Measurements from ENCODE around the gene SPAG9.
A peak's percentile ranks its signal among the peaks of the same experiment; 100 is the strongest.

SPAG9 gene

DNA sequence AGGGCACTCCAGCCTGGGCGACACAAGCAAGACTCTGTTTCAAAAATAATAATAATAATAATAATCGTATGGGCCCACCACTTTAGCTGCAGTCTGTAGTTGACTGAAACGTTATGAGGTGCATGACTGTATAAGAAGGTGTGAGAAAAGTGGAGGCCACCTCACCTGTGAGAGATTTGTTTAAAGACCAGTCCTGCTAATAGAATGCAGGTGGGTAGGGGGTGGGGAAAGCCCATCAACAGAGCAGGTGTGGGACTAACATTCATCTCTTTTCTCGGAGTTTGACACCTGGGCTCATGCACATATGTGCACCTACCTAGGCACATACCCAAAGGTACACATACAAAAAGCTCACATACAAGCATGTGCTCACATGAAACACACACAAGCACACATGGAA, 186.5 kb downstream of the SPAG9 start:
- no peak for DNase-seq

DNA sequence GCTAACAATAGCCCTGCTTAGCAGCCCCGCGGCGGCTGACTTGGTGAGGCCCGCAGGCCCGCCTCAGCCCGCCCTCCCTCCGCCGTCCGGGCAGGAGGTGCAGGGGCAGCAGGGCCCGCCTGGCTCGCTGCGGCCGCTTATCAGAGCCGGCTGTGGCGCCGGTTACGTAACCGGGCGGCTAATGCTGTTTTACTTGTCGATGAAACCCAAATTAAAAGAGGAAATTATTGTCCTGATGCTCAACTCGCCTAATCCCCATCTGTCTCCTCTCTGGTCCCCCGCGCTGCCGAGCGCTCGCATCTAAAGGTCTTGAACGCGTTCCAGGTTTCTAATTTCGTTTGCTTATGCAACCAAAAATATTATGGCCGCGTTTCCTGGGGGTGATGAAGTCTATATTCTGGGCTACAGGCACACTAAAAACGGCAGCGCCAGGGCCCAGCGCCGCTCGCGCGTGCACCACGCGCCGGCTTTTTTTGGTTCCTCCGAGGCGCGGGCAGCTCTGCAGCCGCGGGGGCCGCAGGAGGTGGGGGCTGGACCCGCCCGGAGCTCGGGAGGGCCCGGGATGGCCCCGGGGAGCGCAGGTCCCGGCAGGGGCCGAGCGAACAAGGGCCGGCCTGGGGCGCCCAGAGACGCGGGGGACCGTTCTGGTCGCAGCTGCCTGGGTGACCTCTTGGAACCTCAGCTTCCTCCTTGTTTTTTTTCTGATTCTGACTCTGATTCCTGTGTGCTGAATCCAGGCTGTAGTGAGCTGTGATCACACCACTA, 189.3 kb downstream of the SPAG9 start:
- DNase-seq, result peak; percentile 81

DNA sequence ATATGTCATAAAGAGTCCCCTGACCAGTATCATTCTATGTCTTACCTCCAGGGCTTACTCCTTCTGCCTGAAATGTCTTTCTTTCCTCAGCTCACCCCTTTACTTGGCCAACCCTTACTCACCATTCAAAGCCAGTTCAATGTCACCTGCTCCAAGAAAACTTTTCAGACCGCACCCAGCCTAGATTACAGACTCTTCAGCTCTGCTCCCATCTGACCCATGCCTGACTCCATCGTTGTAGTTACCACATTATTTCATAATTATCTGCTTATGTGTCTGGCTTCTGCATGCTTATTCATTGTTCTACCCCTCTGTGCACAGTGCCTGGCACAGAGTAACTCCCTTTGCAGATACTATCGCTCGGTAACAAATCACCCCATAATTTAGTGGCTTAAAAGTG, 192.0 kb downstream of the SPAG9 start:
- no peak for DNase-seq

DNA sequence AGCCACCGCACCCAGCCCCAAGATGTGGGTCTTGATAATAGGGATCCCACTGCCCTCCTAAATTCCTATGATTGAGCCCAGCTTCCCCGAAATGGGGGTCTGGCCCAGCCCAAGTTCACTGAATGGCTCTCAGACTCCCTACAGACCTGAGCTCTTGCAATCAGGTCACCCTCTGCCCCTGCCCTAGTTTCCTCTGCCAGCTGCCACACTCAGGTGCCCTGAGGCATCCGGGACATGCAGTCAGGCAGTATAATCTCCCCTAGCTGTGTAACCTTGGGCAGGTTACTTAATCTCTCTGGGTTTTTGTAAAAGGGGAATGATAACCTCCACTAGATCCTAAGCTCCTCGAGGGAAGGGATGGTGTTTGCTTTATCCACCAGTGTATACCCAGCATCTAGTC, 193.4 kb downstream of the SPAG9 start:
- DNase-seq, result no peak

DNA sequence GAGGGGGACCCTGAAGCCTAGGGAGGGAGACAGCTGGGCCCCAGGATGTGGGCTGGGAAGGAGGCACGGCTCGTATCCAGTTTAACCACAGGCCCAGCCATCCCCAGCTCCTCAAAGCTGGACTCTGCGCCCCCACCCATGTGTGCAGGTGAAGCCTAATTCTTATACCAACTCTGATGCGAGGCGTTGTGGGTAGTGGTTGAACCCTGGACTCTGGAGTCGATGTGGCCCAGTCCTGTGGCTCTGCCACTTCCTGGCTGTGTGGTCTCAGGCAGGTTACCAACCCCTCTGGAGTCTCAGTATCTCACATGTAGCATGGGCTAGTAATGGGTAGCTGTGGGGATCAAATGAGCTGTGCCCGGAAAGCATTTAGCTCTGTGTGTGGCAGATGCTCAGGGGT, 194.1 kb downstream of the SPAG9 start:
- DNase-seq, result no peak

DNA sequence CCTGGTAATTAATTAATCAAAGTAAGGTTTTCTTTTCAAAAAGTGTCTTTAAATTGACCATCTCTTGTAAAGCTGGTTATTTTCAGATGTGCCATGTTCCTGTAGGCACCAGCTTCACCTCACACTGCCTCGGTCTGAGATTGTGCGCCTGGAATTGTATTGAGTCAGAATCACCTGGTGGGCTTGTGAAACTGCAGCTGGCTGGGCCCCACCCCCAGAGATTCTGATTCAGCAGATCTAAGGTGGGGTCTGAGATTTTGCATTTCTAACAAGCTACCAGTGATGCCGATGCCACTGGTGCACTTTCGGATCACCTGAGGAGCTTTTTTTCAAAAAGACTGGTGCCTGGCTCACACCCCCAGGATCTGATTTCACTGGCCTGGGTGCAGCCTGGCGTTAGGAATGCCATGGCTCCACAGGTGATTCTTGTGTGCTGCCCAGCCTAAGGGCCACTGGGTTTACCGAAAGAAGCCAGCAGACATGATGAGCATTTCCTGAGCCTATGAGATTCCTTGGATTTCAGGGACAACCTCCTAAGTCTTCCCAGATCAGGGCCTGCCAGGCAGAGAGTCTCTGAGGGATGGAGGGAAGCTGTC, 195.3 kb downstream of the SPAG9 start:
- DNase-seq, result no peak

DNA sequence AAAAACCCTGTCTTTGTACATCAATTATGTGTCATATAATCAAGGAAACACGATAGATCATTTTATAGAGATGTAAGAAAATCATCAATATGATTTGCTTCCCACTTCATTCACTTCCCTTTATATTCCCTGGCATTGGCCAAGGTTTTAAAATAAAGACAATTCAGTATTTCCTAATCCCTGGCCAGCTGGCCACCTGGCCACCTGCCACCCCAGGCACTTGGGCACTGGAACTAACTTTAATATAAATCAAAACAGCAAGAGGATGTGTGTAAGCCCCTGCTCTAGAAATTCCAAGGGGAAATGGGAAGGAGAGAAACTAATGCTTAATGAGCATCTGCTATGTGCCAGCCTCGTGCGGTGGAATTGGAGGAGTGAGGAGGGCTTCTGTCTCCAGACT, 195.9 kb downstream of the SPAG9 start:
- DNase-seq, result no peak

DNA sequence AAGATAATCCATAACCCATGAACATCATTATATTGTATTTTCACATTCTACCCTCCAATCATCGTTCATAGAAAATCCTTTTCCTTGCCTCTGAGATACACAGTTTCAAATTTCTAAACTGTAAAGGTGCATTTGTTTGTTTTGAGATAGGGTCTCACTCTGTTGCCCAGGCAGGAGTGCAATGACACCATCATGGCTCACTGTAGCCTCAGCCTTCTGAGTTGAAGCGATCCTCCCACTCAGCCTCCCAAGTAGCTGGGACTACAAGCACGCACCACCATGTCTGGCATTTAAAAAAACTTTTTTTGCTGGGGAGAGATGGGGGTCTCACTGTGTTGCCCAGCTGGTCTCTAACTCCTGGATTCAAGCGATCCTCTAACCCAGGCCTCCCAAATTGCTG, 196.4 kb downstream of the SPAG9 start:
- DNase-seq, result no peak

DNA sequence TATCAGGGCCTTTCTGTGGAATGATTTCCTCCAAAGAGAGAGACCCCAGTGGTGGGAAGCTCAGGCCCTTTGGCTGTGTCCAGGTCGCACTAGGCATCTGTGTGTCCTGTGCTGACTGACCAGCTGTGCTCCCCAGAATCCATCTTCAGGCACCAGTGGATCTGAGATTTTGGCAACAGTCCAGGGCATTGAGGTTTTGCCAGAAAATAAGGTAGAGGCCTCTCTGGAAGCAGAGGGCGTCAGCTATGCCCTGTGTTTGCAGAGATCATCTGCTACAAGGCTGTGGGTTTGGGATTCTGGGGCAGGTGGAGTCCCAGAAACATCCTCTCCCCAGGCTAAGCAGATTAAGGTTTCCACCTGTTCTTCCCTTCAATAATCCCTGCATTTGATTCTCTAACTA, 197.1 kb downstream of the SPAG9 start:
- no peak for DNase-seq

DNA sequence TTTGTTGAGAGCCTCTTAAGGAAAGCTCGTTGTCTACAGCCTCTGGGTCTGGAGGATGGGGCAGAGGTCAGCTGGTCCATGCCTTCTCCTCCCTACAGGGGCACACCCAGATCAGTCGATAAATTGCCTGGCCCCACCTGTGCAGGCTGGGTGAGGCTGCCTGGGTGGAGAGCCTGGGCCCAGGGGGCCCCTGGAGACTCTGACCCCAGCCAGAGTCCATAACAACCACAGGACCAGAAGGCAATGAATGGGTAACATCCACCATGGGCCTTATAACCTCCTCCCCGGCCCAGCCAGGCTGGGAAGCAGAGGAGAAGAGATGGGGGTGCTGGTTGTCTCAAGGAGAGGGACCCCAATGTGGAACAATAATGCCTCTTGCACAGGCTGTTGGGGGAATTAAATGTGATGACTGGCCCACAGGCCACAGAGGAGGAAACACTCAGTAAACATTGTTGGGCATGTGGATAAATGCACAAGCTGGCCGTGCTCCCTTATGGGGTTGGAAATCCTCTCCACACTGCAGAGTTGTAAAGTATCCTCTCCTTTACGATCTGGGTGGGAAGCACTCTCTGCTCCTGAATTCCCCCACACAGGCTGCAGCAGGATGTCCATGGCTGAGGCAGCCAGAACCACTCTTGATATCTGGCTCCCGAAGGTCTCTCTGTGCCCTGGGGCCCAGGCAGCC, 197.8 kb downstream of the SPAG9 start:
- DNase-seq, result no peak

DNA sequence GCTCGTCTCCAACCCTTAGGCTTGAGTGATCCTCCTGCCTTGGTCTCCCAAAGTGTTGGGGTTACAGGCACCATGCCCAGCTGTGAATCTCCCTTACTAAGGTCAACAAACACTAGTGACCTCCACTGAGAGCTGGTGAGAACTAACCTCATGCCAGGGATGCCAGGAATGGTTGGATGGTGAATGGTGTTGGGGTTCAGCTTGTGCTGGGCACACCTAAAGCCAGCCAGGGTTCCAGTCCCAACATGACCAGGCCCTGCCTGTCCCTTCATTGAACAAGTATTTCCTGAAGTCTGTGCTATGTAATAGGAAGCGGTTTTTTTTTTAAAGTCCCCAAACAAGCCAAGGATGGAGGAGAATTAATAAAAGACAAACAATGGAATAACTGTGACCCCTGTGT, 198.6 kb downstream of the SPAG9 start:
- DNase-seq, result no peak

DNA sequence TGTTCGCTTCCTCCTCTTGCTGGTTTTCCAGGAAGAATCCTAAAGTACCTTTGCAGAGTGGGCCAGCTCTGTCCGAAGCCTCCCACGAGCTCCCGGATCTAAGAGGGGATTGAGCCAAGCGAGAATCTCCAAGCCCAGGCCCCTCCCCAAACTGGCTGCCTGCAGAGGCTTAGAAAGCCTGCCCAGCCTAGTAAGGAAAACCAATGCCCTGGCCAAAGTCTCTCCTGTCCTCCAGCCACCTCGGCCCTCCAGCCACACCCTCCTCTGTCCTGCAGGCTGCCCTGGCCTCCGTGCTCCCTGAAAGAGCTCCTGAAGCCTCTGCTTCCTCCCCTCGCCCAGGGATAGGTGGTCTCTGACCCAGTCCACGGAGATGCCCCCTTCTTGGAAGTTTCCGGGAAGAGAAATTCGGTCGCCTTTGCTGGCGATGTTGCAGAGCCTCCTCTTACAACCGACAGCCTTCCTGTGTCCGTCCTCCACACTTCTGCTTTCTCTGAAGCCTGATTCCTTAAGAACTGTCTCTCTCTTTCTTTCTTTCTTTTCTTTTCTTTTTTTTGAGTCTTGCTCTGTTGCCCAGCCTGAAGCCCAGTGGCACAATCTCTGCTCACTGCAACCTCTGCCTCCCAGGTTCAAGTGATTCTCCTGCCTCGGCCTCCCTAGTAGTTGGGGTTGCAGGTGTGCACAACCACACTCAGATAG, 199.6 kb downstream of the SPAG9 start:
- DNase-seq, result no peak

DNA sequence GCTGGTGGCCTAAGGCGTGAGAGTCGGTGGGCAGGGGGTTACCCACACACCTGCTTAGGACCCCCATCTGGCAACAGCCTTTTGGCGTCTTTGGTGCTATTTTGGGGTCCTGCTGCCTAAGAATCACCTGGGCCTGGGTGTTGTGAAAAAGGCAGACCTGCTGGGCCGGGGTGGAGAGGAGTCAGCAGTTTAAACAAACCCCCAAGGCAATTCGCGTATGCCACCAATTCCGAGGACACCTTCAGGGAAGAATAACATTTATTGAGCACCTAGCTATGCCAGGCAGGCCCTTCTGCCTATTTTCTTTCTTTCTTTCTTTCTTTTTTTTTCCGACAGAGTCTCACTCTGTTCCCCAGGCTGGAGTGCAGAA, 200.6 kb downstream of the SPAG9 start:
- DNase-seq, result no peak

DNA sequence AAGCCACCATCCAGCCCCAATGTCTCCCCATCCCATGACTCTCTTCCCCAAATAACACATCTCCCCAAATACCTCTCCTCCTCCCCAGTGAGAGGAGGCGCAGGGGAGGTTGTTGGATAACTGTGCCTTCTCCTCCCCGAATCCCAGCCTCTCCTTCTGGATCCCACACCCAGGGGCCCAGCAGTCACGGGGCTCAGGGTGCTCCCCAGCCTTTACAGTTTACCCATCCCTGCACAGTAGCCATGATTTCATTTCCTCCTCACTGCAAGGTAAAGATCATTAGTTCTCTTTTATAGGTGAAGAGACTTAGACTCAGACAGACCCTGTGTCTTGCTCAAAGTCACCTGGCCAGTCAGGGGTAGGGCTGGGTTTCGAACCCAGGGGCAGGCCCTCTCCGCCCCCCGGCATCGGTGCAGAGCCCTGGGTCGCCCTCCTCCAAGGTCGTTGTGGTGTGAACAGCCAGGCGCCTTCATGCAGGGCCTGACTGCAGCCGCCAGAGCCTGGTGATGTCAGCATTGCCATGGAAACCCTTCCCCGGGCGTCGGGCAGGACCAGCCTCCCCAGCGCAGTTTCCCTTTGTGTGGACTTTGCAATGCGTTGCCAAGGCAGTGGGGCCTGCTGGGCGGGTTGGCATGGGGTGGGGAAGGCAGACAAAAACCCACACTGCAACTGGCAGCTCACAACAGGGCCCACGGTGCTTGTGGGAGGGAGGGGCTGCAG, 201.2 kb downstream of the SPAG9 start:
- peak; percentile 88 for DNase-seq

DNA sequence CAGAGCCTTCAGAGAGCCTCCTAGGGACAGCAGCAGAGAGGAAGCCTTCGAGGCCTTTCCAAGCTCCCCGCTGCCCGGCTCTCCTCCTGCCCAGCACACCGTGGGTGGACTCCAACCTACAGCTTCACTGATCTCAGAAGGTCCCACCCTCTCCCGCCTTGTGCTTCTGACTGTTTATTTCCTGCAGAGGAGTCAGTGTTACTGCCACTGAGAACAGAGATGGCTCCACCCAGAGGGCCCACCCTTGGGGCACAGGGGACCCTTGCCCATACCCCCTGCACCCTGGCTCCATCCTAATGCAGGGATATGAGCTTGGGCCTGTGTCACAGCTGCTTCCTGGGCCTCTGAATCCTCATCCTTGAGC, 201.8 kb downstream of the SPAG9 start:
- no peak for DNase-seq

DNA sequence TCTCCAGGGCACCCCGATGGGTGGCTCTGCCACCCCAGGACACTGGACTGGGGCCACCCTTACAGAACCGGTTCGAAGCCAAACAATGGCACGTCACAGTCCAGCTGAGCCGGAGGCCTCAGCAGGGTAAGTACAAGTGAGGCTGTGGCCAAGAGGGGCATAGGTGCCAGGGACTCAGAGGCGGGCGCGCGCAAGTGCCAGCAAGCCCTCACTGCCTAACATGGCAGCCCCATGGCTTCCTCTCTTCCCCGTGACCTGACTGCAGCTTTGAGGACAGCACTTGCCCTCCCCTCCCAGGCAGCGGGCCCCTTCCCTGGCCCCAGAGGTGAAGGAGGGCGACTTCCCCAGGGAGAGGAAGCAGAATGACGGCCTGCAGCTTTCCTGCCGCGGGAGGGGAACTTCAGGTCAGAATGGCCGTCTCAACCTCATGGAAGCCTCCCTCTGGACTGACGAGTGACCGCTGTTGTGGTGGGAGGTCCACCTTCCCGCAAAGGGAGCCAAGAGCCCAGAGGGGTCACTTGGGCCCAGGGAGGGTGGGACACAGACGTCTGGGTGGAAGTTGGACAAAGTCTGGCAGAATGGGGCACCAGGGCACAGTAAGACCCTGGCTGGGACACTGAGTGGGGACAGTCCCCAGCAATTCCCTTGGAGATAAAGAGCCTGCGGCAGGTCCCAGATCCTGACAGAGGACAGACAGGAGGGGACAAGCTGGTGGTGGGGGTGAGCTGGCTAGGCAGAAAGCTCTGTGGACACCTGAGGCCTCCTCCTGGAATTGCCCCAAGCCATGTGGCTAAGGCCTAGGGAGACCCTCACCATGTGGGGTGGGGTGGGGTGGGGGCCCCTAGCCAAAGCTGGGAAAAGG, 202.4 kb downstream of the SPAG9 start:
- no peak for DNase-seq

DNA sequence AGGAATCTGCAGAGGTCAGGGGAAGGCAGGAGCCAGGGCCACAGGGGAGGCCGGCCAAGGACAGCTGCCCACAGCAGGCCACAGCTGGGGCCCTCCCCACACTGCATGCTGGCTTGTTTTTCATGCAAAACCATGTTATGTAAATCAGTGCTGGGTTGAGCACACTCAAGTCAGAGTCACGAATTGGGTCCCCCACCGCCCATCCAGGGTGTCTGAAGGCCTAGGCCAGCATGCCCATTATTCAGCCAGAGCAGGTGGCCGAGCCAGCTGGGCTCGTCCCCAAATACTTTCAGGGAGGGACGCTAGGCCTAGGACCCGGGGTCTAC, 203.3 kb downstream of the SPAG9 start:
- no peak for DNase-seq

DNA sequence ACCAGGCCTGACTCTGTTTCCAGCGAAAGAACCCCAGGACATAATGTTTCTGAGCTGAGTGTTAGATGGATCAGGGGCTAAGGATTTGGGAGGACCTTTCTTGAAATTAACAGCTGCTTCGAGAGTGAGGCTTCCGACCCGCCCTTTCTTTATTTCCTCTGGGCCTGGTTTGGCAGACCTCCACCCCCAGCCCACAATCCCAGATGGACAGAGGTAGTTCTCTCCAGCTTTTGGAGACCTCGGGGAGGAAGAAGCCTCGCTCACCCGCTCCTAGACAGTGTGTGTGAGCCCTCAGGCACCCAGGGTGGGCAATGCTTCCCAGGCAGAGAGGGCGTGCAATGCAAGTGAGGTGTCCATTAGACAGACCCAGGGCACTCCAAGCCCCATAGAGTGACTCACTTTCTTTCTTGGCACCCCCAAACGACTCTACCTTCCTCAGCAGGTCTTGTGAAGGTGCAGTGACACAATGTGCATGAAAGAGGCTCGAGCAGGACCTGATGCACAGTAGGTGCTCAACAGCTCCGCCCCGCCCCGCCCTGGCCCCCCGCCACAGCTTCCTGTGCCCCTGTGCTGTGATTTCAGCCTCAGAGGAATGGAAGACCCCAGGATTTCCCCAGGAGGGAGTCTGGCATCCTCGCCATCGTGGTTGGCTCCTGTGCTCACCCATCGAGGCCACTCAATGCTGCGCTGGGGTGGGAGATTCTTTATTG, 203.8 kb downstream of the SPAG9 start:
- no peak for DNase-seq

DNA sequence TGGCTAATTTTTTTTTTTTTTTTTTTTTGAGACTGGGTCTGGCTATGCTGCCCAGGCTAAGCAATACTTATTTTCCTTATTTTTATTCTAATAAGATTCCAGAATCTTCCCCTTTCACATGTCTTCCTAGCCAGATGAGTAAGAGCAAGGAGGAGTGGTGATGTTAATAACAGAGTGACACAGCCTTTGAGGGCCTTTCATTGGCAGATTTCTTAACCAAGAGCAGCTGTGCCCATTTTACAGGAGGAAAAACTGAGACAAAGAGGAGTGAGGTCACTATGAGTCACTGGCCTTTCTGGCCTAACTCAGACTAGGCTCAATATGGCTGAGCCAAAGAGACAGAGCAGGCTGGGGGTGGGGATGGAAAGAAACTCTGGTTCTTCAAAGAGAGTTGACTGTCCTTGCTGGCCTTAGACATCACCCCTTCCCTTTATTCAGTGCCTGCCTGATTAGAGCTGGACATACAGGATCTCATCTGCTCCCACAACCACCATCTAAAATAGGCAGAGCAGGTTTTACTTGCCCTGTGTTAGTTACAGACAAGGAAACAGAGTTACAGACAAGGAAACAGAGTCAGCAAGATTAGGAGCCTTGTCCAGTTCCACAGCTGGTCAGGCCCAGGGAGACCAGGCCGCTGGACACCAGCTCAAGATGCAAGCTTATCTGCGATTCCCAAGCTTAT, 204.5 kb downstream of the SPAG9 start:
- DNase-seq, result no peak

DNA sequence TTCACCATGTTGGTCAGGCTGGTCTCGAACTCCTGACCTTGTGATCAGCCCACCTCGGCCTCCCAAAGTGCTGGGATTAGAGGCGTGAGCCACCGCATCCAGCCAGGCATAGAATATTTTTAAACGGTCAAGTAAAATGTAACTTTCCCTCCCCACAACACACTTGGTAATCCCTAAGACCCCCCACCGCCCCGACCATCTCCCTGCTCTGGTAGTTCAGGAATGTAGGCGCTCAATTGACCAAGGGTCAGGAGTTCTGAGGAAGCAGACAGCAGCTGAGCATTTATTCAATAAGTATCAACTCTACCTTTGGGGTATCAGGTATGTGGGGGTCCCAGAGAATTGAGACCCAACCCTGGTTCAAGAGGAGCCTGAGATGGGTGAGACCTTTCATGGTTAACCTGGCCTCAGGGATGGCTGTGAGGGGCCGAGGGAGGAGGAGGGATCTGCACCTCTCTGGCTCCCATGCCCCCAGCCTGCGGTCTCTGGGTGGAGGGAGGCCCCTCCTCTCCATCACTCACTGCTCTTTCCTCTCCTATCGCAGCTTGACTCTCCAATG, 206.1 kb downstream of the SPAG9 start:
- no peak for DNase-seq

DNA sequence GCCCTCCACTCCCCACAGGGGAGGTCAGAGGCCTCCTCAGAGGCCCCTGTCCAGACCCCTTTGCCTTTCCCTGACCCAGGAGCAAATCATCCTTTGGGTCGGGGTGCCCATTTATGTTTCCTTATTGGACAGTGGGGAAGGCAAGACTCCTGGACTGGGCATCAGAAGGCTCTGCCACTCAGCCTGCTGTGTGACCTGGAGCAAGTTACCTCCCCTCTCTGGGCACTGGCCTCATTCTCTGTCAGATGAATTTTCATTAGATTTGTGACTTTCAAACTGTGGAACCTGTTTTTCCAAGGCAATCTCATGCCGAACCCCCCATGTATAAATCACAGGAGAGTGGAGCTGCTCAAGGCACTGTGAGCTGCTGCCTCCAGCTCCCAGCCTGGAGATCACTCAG, 207.5 kb downstream of the SPAG9 start:
- DNase-seq, result no peak

Measured in right forelimb (tissue), 1 donor.